Transverse colon (tissue), 4 donors: ENCODE measurements around the gene NHERF2. TPM values are rescaled to one million over a fixed set of nuclear protein-coding genes. Genes with fewer than 3 reads are reported as not detected.

ENCODE experiments used
- DNase-seq: peaks from one replicate; pipeline ENCODE4 v3.0.0-alpha.2; 2019
- H3K27ac ChIP-seq, 4 donors: fragments of 200-600 bp; sonication (generic); 2 replicates each; pipeline ENCODE4 v1.5.1; 2016 to 2018; ENCODE audit warnings: inconsistent platforms in 4 of 4
- H3K27me3 ChIP-seq: fragments of 200-600 bp; sonication (generic); 2 replicates; pipeline ENCODE4 v1.5.1; 2017; ENCODE audit warnings: inconsistent platforms
- H3K36me3 ChIP-seq, 4 donors: fragments of 200-600 bp; sonication (generic); 2 replicates each; pipeline ENCODE4 v1.5.1; 2017 to 2019; ENCODE audit warnings: inconsistent platforms in 4 of 4
- H3K4me1 ChIP-seq, 4 donors: fragments of 200-600 bp; sonication (generic); 2 replicates each; pipeline ENCODE4 v1.5.1; 2017 to 2020; ENCODE audit warnings: inconsistent platforms in 4 of 4
- H3K4me3 ChIP-seq, 4 donors: fragments of 200-600 bp; sonication (generic); 1 replicate in 1 of 4; 2 replicates in 3 of 4; pipeline versions ENCODE4 v1.5.1 to v1.6.1; 2017 to 2019; ENCODE audit warnings: inconsistent platforms in 4 of 4
- H3K9me3 ChIP-seq, 2 donors: fragments of 200-600 bp; sonication (generic); 2 replicates each; pipeline ENCODE4 v1.5.1; 2017 to 2019; ENCODE audit warnings: inconsistent platforms in 2 of 2
- EP300 ChIP-seq: sonication (generic); formaldehyde crosslinking; IDR thresholded peaks from one replicate; pipeline ENCODE4 v1.6.1; 2017; ENCODE audit warnings: antibody characterized with exemption, low read depth
- POLR2A ChIP-seq: fragments of 450-650 bp; IDR thresholded peaks from one replicate; pipeline ENCODE4 v1.6.1; 2016; ENCODE audit warnings: antibody characterized with exemption, mild to moderate bottlenecking, moderate library complexity
- POLR2AphosphoS5 ChIP-seq, 3 donors: sonication (generic); formaldehyde crosslinking; IDR thresholded peaks; one replicate each; pipeline ENCODE4 v1.6.1; 2016; ENCODE audit warnings: antibody characterized with exemption in 3 of 3
- WGBS, 2 donors: methylation state at CpG; one replicate each; pipeline ENCODE4 v1.1.5; 2018; ENCODE audit warnings: low coverage in 1 of 2; 5-methylcytosine and 5-hydroxymethylcytosine counted together
- in situ Hi-C, 4 donors: fragments of 200-750 bp; cut with MboI; loops; one replicate each; pipeline versions ENCODE4 v1.15.0 to v1.15.1; 2017; ENCODE audit warnings: low sequenced_read_pairs in 3 of 4, low pct_ligation_motif_present in 1 of 4, low pct_unique_long_range_greater_than_20kb in 1 of 4
- intact Hi-C: fragments of 100-400 bp; cut with DNase I; formaldehyde crosslinking; loops from one replicate; pipeline ENCODE4 v1.15.1; 2023; ENCODE audit warnings: low total_unique reads
- total RNA-seq, 4 donors: library from RNA; depleted of rRNA; stranded (reverse); fragments of >200 nt; gene quantifications; one replicate each; pipeline ENCODE4 v1.1.0, GENCODE V29; 2016
- TF ChIP-seq, protein P1 (sequence below), 5 experiments: fragments of 200-600 bp in 3 of 5; fragments of 450-650 bp in 2 of 5; sonication (generic) in 3 of 5; IDR thresholded peaks; 1 replicate in 2 of 5; 2 replicates in 3 of 5; pipeline ENCODE4 v1.5.1; 2016 to 2017; ENCODE audit warnings: antibody characterized with exemption in 5 of 5, inconsistent platforms in 3 of 5, mild to moderate bottlenecking in 2 of 5, moderate library complexity in 1 of 5

NHERF2 gene
- total RNA-seq, 4 donors from 2014 or later = 3.7 to 61.9 (median 29.8) TPM

DNA sequence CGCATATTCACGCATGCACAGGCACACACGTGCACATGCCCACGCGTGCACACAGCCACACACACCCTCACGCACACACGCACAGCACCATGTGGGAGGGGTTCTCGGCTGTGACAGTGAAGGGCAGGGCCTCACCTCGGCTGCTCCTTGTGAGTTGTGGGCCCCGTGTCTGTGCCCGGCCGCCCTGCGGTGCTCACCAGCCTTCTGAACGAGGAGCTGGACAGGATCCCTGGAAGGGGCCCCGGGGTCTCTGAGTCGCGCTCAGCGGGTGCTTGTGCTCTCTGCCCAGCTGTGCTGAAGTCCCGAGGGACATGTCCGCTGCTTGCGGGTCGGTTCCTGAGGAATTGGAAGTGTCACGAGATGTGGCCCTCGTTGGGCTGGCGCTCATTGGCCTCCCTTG lies 37.2 kb downstream of the NHERF2 start:
- Histone ChIP-seq H3K4me1 (no peaks in the 10 kb centered on the region), H3K36me3 (peaks cover 0 to 41% (median 9%) of the 10 kb centered on the region in 4 donors), H3K4me3 (no peak overlapping the region), H3K27me3 (no peaks in the 10 kb centered on the region), H3K9me3 (no peaks in the 10 kb centered on the region), H3K27ac (no peak overlapping the region)
- WGBS, 2 donors = 89% methylated on average over 22 of the region's 25 CpGs; no CpG with 5 or more reads in 1 of the 2 donors
- in situ Hi-C loops (no loop called here), intact Hi-C loops (no loop called here)
- TF ChIP-seq EP300 = no peak
- TF ChIP-seq, protein P1, sequence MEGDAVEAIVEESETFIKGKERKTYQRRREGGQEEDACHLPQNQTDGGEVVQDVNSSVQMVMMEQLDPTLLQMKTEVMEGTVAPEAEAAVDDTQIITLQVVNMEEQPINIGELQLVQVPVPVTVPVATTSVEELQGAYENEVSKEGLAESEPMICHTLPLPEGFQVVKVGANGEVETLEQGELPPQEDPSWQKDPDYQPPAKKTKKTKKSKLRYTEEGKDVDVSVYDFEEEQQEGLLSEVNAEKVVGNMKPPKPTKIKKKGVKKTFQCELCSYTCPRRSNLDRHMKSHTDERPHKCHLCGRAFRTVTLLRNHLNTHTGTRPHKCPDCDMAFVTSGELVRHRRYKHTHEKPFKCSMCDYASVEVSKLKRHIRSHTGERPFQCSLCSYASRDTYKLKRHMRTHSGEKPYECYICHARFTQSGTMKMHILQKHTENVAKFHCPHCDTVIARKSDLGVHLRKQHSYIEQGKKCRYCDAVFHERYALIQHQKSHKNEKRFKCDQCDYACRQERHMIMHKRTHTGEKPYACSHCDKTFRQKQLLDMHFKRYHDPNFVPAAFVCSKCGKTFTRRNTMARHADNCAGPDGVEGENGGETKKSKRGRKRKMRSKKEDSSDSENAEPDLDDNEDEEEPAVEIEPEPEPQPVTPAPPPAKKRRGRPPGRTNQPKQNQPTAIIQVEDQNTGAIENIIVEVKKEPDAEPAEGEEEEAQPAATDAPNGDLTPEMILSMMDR (IDR thresholded peaks at IDR 0.05) = no peak
- no peak for TF ChIP-seq POLR2A
- no peak for TF ChIP-seq POLR2AphosphoS5 (IDR thresholded peaks at IDR 0.05)
- no peak for DNase-seq

- intact Hi-C loops (no loop called here), in situ Hi-C loops (no loop called here)
- 89 to 100% methylated on average over 2 to 16 of the region's 16 CpGs for WGBS, 2 donors
- no peak for DNase-seq
- Histone ChIP-seq H3K27ac (no peak overlapping the region), H3K27me3 (no peaks in the 10 kb centered on the region), H3K36me3 (peaks cover 0 to 41% (median 9%) of the 10 kb centered on the region in 4 donors), H3K4me1 (no peaks in the 10 kb centered on the region), H3K9me3 (no peaks in the 10 kb centered on the region), H3K4me3 (no peak overlapping the region)
- TF ChIP-seq, protein P1 (IDR thresholded peaks at IDR 0.05) = no peak
- TF ChIP-seq POLR2AphosphoS5 (IDR thresholded peaks at IDR 0.05) (no peak), POLR2A (no peak), EP300 (no peak)
Observed at GRCh38 chr16:2064368-2064945, 37.8 kb downstream of the NHERF2 start.

GRCh38 chr16:2066139-2066538 lies 39.4 kb downstream of the NHERF2 start:
- peaks cover 0 to 41% (median 9%) of the 10 kb centered on the region in 4 donors for H3K36me3 ChIP-seq
- TF ChIP-seq POLR2AphosphoS5 (IDR thresholded peaks at IDR 0.05) (no peak), EP300 (no peak), POLR2A (no peak)
- TF ChIP-seq, protein P1 (IDR thresholded peaks at IDR 0.05) = no peak
- no peak overlapping the region for H3K27ac ChIP-seq
- no peaks in the 10 kb centered on the region for H3K27me3 ChIP-seq
- H3K9me3 ChIP-seq = no peaks in the 10 kb centered on the region
- no peaks in the 10 kb centered on the region for H3K4me1 ChIP-seq
- in situ Hi-C loops = no loop called here
- no peak for DNase-seq
- WGBS, 2 donors = 94 to 95% methylated on average over 9 to 11 of the region's 11 CpGs
- intact Hi-C loops = no loop called here
- H3K4me3 ChIP-seq = no peak overlapping the region

GRCh38 chr16:2070576-2071453 lies 44.1 kb downstream of the NHERF2 start:
- Histone ChIP-seq H3K4me3 (no peak overlapping the region), H3K4me1 (no peaks in the 10 kb centered on the region), H3K27ac (no peak overlapping the region), H3K9me3 (no peaks in the 10 kb centered on the region), H3K27me3 (no peaks in the 10 kb centered on the region), H3K36me3 (peaks cover 0 to 46% (median 4%) of the 10 kb centered on the region in 4 donors)
- in situ Hi-C loops (no loop called here), intact Hi-C loops (no loop called here)
- WGBS, 2 donors = 90% methylated on average over 23 of the region's 29 CpGs; no CpG with 5 or more reads in 1 of the 2 donors
- TF ChIP-seq POLR2A (no peak), EP300 (no peak), POLR2AphosphoS5 (IDR thresholded peaks at IDR 0.05) (no peak)
- TF ChIP-seq, protein P1 (IDR thresholded peaks at IDR 0.05) = no peak
- no peak for DNase-seq
